Activated T-cell treated with anti-CD3 and anti-CD28 coated beads, Interleukin-2, amount 50 U/mL, for 48 hours (primary cell): ENCODE data around the gene ATP1B4.

Experiments
- DNase-seq, 2 experiments: peaks; one replicate each; pipeline ENCODE4 v3.0.0-alpha.2; 2020

Gene ATP1B4

DNA sequence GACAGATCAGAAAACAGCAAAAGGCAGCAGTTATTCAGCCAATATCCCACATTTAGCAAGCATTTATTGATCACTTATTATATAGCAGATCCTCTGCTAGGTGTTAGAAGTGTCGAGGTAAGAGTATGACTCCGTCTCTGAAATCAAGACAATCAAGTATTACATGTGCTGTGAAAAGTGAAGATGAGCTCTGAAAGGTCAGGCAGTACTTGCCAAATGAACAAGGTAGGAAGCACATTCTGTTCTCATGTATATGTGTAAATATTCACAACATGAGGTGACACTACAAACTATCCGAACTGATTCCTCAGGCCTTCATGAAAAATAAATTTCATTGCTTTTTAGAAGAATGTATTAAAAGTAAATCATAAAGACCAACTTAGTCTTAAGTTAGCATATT lies 15.3 kb downstream of the ATP1B4 start:
- no peak for DNase-seq

DNA sequence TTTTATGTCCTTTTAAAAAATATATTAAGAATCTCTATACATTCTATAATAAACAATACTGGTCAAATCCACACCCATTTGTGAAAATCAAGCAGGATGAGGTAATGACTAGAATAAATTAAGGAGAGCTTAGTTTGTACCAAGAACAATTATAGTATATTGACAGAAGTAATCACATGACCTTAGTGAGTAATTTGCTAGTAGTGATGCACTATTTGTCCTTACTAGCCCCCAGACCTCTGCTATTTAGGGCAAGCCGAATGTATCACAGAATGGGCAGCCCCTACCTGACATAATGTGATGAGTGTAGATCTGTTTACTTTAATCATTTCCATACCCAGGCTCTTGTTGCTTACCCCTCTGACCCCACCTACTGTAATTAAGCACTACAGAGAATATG lies 15.8 kb downstream of the ATP1B4 start:
- DNase-seq, result no peak

DNA sequence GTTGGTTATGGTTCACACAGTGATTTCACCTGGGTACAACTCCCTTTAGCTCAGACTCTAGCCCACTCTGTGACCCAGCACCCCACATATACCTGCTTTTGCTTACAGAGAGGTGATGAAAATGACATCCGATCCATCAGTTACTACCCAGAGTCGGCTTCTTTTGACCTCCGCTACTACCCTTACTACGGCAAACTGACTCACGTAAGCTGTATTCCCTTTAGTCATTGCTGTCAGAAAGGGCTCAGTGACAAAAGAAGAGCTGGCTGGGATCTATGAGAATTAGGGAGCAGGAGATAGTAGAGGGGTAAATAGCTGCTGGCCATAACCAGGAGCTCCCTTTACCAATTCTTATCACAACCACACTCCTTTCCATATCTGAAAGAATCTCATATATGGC lies 16.7 kb downstream of the ATP1B4 start:
- DNase-seq, result no peak

DNA sequence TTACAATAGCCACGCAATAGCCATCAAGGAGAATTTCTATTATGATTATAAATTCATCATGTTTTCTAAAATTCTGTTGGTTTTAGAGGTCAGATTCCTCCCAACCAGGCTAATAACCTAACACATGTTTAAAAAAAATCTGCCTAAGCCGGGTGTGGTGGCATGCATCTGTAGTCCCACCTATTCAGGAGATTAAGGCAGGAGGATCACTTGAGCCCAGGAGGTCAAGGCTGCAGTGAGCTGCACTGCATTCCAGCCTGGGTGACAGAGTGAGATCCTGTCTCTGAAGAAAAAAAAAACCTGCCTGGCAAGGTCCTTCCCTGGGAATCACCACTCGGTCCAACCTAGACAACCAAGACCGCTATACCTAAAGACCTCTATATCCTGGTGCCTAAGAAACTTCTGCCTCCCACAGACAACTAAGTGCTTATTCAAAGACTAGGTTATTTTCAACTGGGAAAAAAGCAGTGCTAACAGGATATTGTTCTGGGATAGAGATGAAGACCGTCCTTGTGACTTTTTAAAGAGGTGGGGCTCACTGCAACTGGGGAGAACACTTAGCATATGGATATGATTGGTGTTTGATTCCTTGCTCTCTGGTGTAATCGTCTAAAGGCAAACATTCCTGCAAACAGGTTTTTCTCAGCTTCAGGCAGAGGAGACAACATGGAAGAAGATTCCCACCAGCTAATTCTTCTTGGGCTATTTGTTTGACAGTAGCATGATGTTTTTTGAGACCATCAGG lies 18.2 kb downstream of the ATP1B4 start:
- DNase-seq, result no peak

DNA sequence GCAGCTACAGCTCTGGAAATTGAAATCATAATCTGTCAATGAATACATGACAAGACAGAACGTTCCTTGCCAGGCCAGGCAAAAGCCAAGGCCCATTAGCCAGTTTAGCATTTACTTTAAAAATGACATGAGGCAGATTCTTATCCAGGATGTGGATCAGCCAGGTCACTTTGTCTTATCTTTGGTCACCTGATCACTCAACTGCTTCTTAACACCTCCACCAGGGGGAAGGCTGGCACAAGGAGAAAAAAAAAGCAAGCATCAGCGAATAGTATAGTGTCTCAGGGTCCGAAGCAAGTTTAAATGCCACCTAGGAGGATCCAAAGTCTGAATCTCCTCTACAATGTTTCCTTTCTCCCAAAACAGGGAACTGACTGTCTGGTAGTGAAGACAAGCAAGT lies 18.8 kb downstream of the ATP1B4 start:
- DNase-seq, result peak in 1 of 2 experiments; percentile 28

DNA sequence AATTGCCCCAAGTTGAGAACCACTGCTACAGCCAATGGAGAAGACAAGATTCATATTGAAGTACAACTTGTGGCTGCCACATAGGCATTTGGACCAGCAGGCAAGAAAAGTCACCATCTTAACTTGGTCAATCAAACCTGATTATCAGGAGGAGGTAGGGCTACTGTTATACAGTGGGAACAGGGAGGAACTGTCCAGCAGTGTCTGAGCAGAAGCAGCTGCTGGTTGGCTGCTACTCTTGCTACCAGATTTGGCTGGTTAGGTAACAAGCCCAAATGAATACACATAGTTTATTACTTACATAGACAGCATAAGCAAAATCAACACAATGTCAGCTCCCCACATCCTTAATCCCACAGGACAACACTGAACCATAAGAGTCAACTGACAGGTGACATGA lies 39.4 kb downstream of the ATP1B4 start:
- DNase-seq, result no peak

DNA sequence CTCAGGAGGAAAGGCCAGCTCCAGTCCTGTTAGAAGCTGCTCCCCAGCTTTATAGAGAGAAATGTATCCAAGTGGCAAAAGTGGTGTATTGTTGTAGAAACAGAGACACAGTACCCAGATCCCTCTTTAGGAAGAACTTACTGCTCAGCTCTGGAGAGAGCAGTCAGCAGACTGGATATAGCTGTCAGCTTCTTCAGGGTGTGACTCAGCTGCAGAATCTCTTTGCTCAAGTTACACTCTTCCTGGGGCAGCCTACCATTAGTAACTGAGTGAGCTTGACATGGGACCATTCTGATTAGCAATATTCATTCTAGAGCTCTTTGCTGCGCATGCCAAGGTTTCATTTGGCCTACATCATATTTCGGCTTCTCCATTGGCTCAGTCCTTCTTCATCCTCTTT lies 40.5 kb downstream of the ATP1B4 start:
- no peak for DNase-seq

DNA sequence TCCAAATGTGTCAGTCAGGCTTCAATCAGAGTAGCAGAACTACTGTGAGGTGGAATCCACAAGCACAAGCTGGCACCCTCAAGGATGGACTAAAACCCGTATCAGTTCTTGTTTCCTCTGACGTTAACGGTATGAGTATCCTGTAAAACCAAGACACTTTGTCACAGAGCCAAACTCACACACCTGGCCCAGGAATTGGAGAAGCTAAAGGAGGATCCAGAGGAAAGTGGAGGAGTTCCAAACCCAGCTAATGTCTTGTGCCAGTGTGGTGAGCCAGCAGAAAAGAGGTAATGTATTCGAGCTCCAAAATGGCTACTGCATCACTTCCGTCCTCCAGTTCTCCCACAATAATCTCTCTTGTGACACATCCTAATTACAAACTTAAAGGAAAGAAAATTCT lies 44.7 kb downstream of the ATP1B4 start:
- no peak for DNase-seq

DNA sequence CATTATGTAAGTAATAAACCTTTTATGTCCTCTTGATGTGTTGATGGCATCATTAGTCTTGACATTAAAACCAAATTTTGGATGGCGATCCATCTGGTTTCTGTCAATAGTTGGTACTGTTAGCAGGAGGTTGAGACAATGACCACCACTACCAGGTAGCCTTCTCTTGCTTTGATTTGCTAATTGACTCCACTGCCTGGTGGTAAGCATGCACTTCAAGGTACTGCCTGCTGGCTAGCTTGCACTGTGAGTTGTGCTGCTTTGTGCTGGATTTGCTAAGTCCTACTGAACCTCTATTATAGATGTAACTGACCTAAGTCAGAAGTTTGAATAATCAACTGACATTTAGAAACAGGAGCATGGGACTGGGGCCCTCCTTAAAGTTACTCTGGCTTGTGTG lies 46.3 kb downstream of the ATP1B4 start:
- DNase-seq, result no peak

DNA sequence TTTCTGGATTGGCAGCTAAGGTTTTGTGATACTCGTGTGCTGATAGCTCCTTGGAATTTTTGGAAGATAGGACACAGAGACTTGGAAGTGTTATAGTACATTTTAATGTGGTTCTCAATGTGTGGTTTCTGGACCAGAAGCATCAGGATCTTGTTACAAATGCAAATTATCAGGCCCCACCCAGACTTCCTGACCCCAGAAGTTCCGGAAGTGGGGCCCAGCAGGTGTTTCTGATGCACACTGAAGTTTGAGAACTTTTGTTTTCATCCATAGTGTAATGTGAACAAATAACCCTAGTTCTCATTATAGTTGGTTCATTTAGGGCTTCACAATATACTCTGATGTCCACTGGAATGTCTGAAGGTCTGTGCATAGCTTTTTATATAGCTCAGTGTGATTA lies 57.6 kb downstream of the ATP1B4 start:
- DNase-seq, result no peak

DNA sequence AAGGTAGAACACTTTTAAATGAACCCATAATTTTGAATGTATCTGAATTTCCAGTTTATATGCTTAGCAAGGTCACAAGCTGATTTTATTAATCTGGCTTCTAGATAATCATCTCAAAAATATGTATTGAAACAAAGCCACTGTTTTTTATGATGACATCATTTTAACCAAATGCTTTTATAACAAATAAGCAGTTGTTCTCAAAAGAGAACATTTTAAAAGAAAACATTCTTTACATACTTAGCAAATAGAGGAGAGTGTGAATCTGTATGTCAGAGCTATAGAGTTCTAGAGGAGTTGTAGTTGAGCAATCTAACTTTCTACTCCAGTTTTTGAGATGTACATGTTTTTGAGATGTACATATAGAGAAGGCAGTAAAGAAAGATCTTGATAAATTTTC lies 64.7 kb downstream of the ATP1B4 start:
- DNase-seq, result no peak

DNA sequence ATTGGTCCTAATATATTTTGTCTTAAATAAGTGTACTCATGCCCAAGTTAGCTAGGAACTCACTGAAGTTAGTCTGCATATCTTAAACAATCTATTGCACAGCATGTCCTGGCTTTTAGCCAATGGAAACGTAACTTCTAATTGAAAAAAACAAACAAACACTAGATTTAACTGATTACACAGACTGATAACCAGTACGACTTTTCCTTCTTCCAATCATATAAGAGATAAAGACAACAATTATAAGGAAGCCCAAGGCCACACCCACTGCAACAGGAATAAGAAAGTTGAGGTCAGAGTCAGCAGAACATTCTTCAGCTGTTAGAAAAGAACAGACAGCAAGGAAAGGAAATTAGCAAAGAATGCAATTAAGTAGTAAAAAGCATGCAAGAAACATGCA lies 66.4 kb downstream of the ATP1B4 start:
- DNase-seq, result no peak

DNA sequence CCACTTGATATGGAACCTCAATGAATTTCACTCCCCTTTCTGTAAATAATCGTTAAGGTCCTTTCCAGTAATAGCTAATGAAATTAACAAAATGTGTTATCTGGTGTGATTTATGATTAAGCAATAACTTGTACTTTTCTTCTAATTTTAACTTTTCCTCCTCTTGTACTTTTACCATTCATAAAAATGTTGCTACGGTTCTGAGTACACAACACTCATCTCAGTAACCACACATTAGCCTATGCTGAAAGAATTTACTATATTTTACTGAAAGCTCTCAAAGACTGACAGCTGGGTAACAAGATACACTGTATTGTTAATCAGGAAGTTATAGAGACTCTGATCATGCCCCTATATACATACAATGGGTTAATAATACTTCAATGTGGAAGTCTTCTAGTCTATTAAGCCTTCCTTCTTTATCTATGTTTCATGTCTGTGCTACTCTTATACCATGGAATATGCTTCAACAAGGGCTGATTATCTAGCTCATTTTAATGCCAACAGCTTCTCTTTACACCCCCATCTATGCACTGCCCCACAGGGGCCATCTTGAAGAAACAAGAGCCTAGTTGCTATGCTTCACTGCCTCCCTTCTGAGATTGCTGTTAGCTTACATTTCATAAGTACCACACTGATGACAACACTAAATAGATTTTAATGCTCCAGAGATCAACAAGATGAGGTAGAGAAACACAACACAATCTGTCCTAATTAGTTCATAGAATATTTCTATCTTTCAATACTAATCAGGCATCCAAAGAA lies 68.1 kb downstream of the ATP1B4 start:
- no peak for DNase-seq
